SK-N-SH (cell line): ENCODE measurements around the gene LIAS. TPM values are rescaled to one million over a fixed set of nuclear protein-coding genes. Genes with fewer than 3 reads are reported as not detected.

Source experiments
- CTCF ChIA-PET: fragments of 300-600, 350-600 bp; formaldehyde crosslinking; extraction: SDS; loops from one replicate; lab custom pipeline; 2021; lab: Yijun Ruan, JAX
- POLR2A ChIA-PET: fragments of 350-600 bp; sonication (Branson Sonifier 250); formaldehyde crosslinking; extraction: SDS; loops from one replicate; lab custom pipeline; 2020; ENCODE audit warnings: antibody characterized with exemption, inconsistent platforms; lab: Yijun Ruan, JAX
- DNase-seq: peaks from one replicate; pipeline ENCODE4 v3.0.0; 2012
- H2AFZ ChIP-seq: fragments of 200-600 bp; sonication (generic); 2 replicates; pipeline ENCODE4 v1.8.1; 2016; ENCODE audit warnings: antibody characterized with exemption, mild to moderate bottlenecking, low read depth
- H3F3A ChIP-seq: fragments of 200-600 bp; sonication (generic); replicated peaks from 2 replicates; pipeline ENCODE3; 2016; ENCODE audit warnings: antibody characterized with exemption, mild to moderate bottlenecking; ENCODE audit not compliant: insufficient read depth
- H3K27ac ChIP-seq, 2 experiments: fragments of 200-500 bp in 1 of 2; fragments of 200-600 bp in 1 of 2; sonication (Bioruptor generic) in 1 of 2; sonication (generic), shearing (Covaris generic) in 1 of 2; 2 replicates each; pipeline versions ENCODE4 v1.5.1 to v1.6.1; 2014 to 2016; ENCODE audit warnings: low read depth in 2 of 2, inconsistent platforms in 1 of 2, low read length in 1 of 2, mild to moderate bottlenecking in 1 of 2, mixed read lengths in 1 of 2
- H3K27me3 ChIP-seq: fragments of 200-600 bp; sonication (generic), shearing (Covaris generic); 2 replicates; pipeline ENCODE4 v1.6.1; 2016; ENCODE audit warnings: mixed run types; ENCODE audit not compliant: insufficient read depth
- H3K36me3 ChIP-seq, 2 experiments: fragments of 200-500 bp in 1 of 2; fragments of 200-600 bp in 1 of 2; sonication (Bioruptor generic) in 1 of 2; sonication (generic) in 1 of 2; replicated peaks in 1 of 2; 2 replicates each; pipeline versions ENCODE3 to v1.5.1; 2014 to 2016; ENCODE audit warnings: low read length in 1 of 2, mild to moderate bottlenecking in 1 of 2; ENCODE audit not compliant: insufficient read depth in 2 of 2, control insufficient read depth in 1 of 2
- H3K4me1 ChIP-seq, 2 experiments: fragments of 200-500 bp in 1 of 2; fragments of 200-600 bp in 1 of 2; sonication (Bioruptor generic) in 1 of 2; sonication (generic), shearing (Covaris generic) in 1 of 2; 2 replicates each; pipeline versions ENCODE4 v1.5.1 to v1.6.1; 2014 to 2016; ENCODE audit warnings: low read depth in 1 of 2, low read length in 1 of 2, mixed run types in 1 of 2; ENCODE audit not compliant: insufficient read depth in 2 of 2, control insufficient read depth in 1 of 2
- H3K4me2 ChIP-seq: fragments of 200-600 bp; sonication (generic), shearing (Covaris generic); 2 replicates; pipeline ENCODE4 v1.6.1; 2017; ENCODE audit warnings: mixed run types
- H3K4me3 ChIP-seq, 2 experiments: fragments of 200-500 bp in 1 of 2; fragments of 200-600 bp in 1 of 2; sonication (Bioruptor generic) in 1 of 2; sonication (generic), shearing (Covaris generic) in 1 of 2; 2 replicates each; pipeline versions ENCODE4 v1.5.1 to v1.8.1; 2014 to 2016; ENCODE audit warnings: low read depth in 2 of 2, inconsistent platforms in 1 of 2, low read length in 1 of 2, mild to moderate bottlenecking in 1 of 2, mixed read lengths in 1 of 2, moderate library complexity in 1 of 2
- H3K79me2 ChIP-seq: fragments of 200-600 bp; sonication (generic); 2 replicates; pipeline ENCODE4 v1.8.1; 2017; ENCODE audit warnings: mild to moderate bottlenecking; ENCODE audit not compliant: insufficient read depth
- H3K9ac ChIP-seq: fragments of 200-600 bp; sonication (generic); 2 replicates; pipeline ENCODE4 v1.6.1; 2017; ENCODE audit warnings: mixed run types
- H3K9me2 ChIP-seq: fragments of 200-600 bp; sonication (generic); 2 replicates; pipeline ENCODE4 v1.6.1; 2017; ENCODE audit warnings: mixed run types
- H3K9me3 ChIP-seq: fragments of 200-600 bp; sonication (generic); 2 replicates; pipeline ENCODE4 v1.6.1; 2017; ENCODE audit warnings: mixed run types, mild to moderate bottlenecking, moderate library complexity
- H4K20me1 ChIP-seq: fragments of 200-600 bp; sonication (generic); 2 replicates; pipeline ENCODE4 v1.6.1; 2017; ENCODE audit warnings: mild to moderate bottlenecking, mixed run types; ENCODE audit not compliant: insufficient read depth
- GATA2 ChIP-seq: sonication (generic); formaldehyde crosslinking; IDR thresholded peaks from 2 replicates; pipeline ENCODE4 v1.5.0; 2020; ENCODE audit warnings: mild to moderate bottlenecking, missing genetic modification reagents
- POLR2AphosphoS5 ChIP-seq: IDR thresholded peaks from 2 replicates; pipeline ENCODE4 v1.6.1; 2012; ENCODE audit warnings: low read depth, low read length
- RCOR1 ChIP-seq: fragments of 150-350 bp; IDR thresholded peaks from 2 replicates; pipeline ENCODE4 v1.6.1; 2017; ENCODE audit warnings: antibody characterized with exemption, low read length
- SIN3A ChIP-seq: IDR thresholded peaks from 2 replicates; pipeline ENCODE4 v1.6.1; 2012; ENCODE audit warnings: low read depth, mild to moderate bottlenecking, low read length, moderate library complexity, borderline replicate concordance
- WGBS: methylation state at CpG from one replicate; pipeline ENCODE4 v1.1.6; 2017; ENCODE audit warnings: low lambda C conversion rate; 5-methylcytosine and 5-hydroxymethylcytosine counted together
- polyA plus RNA-seq, 3 experiments: library from polyadenylated mRNA; depleted of rRNA; stranded (reverse); fragments of >200 nt; gene quantifications; 2 replicates each; pipeline ENCODE4 v1.2.3, GENCODE V29; 2012
- TF ChIP-seq, protein P1 (sequence below): IDR thresholded peaks from 2 replicates; pipeline ENCODE4 v1.4.0; 2012; ENCODE audit warnings: low read depth
- TF ChIP-seq, protein P2 (sequence below): IDR thresholded peaks from 2 replicates; pipeline ENCODE4 v1.4.0; 2012; ENCODE audit warnings: low read depth, borderline replicate concordance

Gene LIAS
- polyA plus RNA-seq, 1 of the 3 experiments (the other 2 are of a cell fraction), result 9.2 TPM

- Histone ChIP-seq H3K36me3 (peaks cover 72 to 75% of the 10 kb centered on the region in 2 experiments), H3K4me3 (no peak overlapping the region), H3K79me2 (peaks cover 27% of the 10 kb centered on the region), H4K20me1 (peaks cover 45% of the 10 kb centered on the region), H3K4me2 (no peak overlapping the region), H2AFZ (no peak overlapping the region), H3F3A (peaks cover 87% of the 10 kb centered on the region), H3K4me1 (peaks cover 9 to 10% of the 10 kb centered on the region in 2 experiments; a peak in 3 of 4 replicates)
- 92% methylated on average over 6 of the region's 6 CpGs for WGBS
- TF ChIP-seq POLR2AphosphoS5, result peak; percentile 39; the same call in 1 of the 2 replicates
- TF ChIP-seq, protein P1, sequence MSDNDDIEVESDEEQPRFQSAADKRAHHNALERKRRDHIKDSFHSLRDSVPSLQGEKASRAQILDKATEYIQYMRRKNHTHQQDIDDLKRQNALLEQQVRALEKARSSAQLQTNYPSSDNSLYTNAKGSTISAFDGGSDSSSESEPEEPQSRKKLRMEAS, result no peak
- TF ChIP-seq, protein P2, sequence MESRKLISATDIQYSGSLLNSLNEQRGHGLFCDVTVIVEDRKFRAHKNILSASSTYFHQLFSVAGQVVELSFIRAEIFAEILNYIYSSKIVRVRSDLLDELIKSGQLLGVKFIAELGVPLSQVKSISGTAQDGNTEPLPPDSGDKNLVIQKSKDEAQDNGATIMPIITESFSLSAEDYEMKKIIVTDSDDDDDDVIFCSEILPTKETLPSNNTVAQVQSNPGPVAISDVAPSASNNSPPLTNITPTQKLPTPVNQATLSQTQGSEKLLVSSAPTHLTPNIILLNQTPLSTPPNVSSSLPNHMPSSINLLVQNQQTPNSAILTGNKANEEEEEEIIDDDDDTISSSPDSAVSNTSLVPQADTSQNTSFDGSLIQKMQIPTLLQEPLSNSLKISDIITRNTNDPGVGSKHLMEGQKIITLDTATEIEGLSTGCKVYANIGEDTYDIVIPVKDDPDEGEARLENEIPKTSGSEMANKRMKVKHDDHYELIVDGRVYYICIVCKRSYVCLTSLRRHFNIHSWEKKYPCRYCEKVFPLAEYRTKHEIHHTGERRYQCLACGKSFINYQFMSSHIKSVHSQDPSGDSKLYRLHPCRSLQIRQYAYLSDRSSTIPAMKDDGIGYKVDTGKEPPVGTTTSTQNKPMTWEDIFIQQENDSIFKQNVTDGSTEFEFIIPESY, result no peak
- TF ChIP-seq SIN3A, result no peak
- TF ChIP-seq, all 33 proteins: peak for 1
- Histone ChIP-seq H3K27me3 (no peaks in the 10 kb centered on the region), H3K9ac (no peak overlapping the region), H3K9me3 (no peaks in the 10 kb centered on the region), H3K27ac (no peak overlapping the region), H3K9me2 (no peaks in the 10 kb centered on the region)
- CTCF ChIA-PET, result no interaction called here
- no peak for DNase-seq
- POLR2A ChIA-PET, result interaction anchor here (0.6 to 1.4 kb wide), 2 partner anchors 13 to 582 kb away, joined by 3 to 7 read pairs; no protein-coding TSS in a partner anchor
These were observed 6.5 kb upstream of the LIAS start for GRCh38 chr4:39452153-39452859.

GRCh38 chr4:39452860-39453587 is 5.8 kb upstream of the LIAS start:
- DNase-seq, result no peak
- WGBS, result 93% methylated on average over 11 of the region's 11 CpGs
- ChIA-PET CTCF (no interaction called here), POLR2A (interaction anchor here (1.4 kb wide), 1 partner anchor 14 kb away, joined by 7 read pairs; no protein-coding TSS in a partner anchor)
- no peak overlapping the region for H3K9ac ChIP-seq
- H3K36me3 ChIP-seq, result peaks cover 79 to 82% of the 10 kb centered on the region in 2 experiments
- no peaks in the 10 kb centered on the region for H3K9me2 ChIP-seq
- H3K4me1 ChIP-seq, result peaks cover 11 to 12% of the 10 kb centered on the region in 2 experiments; a peak in 3 of 4 replicates
- no peaks in the 10 kb centered on the region for H3K9me3 ChIP-seq
- peaks cover 34% of the 10 kb centered on the region for H3K79me2 ChIP-seq
- H4K20me1 ChIP-seq, result peaks cover 52% of the 10 kb centered on the region
- H3F3A ChIP-seq, result peaks cover 88% of the 10 kb centered on the region
- H3K4me2 ChIP-seq, result no peak overlapping the region
- no peak overlapping the region for H3K4me3 ChIP-seq
- H3K27ac ChIP-seq, result no peak overlapping the region
- H3K27me3 ChIP-seq, result no peaks in the 10 kb centered on the region
- TF ChIP-seq GATA2, result no peak
- TF ChIP-seq POLR2AphosphoS5, result peak; percentile 37; the same call in 1 of the 2 replicates
- no peak for TF ChIP-seq RCOR1
- no peak overlapping the region for H2AFZ ChIP-seq
